ENCODE results near the gene C17orf100. TPM values are rescaled to one million over a fixed set of nuclear protein-coding genes. Genes with fewer than 3 reads are reported as not detected.
"Not testable (repeated sequence)": the region's sequence is repeated elsewhere in the genome, so short reads cannot be mapped to it uniquely, and the experiment has no call there.

Gene C17orf100
- total RNA-seq, 1 donor from 2014 or later: 1.8 TPM

- DNase-seq (ENCODE audit: low spot score): not testable (repeated sequence)
These were observed 40.4 kb downstream of the C17orf100 start for GRCh38 chr17:6691958-6692357.

- no peak for DNase-seq (ENCODE audit: low spot score)
These were observed 43.5 kb downstream of the C17orf100 start for GRCh38 chr17:6695051-6695450.

GRCh38 chr17:6695565-6695964 lies 44.0 kb downstream of the C17orf100 start:
- no peak for DNase-seq (ENCODE audit: low spot score)

GRCh38 chr17:6696906-6697305 lies 45.3 kb downstream of the C17orf100 start:
- DNase-seq (ENCODE audit: low spot score): no peak

- no peak for DNase-seq (ENCODE audit: low spot score)
These were observed 46.4 kb downstream of the C17orf100 start for GRCh38 chr17:6698004-6698403.

GRCh38 chr17:6699997-6700947 lies 48.7 kb downstream of the C17orf100 start:
- no peak for DNase-seq (ENCODE audit: low spot score)

- no peak for DNase-seq (ENCODE audit: low spot score)
These were observed 49.4 kb downstream of the C17orf100 start for GRCh38 chr17:6700948-6701307.

GRCh38 chr17:6701719-6702118 lies 50.2 kb downstream of the C17orf100 start:
- no peak for DNase-seq (ENCODE audit: low spot score)

GRCh38 chr17:6702567-6703215 lies 51.1 kb downstream of the C17orf100 start:
- DNase-seq (ENCODE audit: low spot score): no peak

Other genes starting within 250 kb of the C17orf100 start
- gene AIPL1, start 216.6 kb upstream of the C17orf100 start, total RNA-seq: not detected
- 0.42 TPM for gene PIMREG, start 207.3 kb upstream of the C17orf100 start, total RNA-seq
- gene PITPNM3, start 95.2 kb upstream of the C17orf100 start, total RNA-seq: 5.8 TPM
- gene KIAA0753, start 11.1 kb upstream of the C17orf100 start, total RNA-seq: 42.1 TPM
- 89.4 TPM for gene TXNDC17, start 10.7 kb upstream of the C17orf100 start, total RNA-seq
- 23.9 TPM for gene MED31, start 157 bp upstream of the C17orf100 start, total RNA-seq
- gene SLC13A5, start 61.6 kb downstream of the C17orf100 start, total RNA-seq: not detected
- gene XAF1, start 104.3 kb downstream of the C17orf100 start, total RNA-seq: 55.0 TPM
- 0.23 TPM for gene FBXO39, start 124.5 kb downstream of the C17orf100 start, total RNA-seq
- not detected for gene TEKT1, start 180.0 kb downstream of the C17orf100 start, total RNA-seq